D721Med (cell line): Measurements from ENCODE around the gene TXLNA.
A peak's percentile ranks its signal among the peaks of the same experiment; 100 is the strongest.

Experiments
- DNase-seq: peaks from one replicate; pipeline ENCODE4 v3.0.0; 2011; ENCODE audit warnings: low spot score; ENCODE audit not compliant: insufficient read length
- FAIRE-seq: peaks from 2 replicates; lab custom pipeline; 2011; peaks lifted over from hg19 to GRCh38; lab: Jason Lieb, UNC
- TF ChIP-seq, protein P1 (sequence below): IDR thresholded peaks from 2 replicates; pipeline ENCODE4 v1.5.1; 2012; ENCODE audit warnings: mild to moderate bottlenecking, control low read depth; ENCODE audit not compliant: insufficient read depth; ENCODE audit errors: missing control alignments

TXLNA gene

DNA sequence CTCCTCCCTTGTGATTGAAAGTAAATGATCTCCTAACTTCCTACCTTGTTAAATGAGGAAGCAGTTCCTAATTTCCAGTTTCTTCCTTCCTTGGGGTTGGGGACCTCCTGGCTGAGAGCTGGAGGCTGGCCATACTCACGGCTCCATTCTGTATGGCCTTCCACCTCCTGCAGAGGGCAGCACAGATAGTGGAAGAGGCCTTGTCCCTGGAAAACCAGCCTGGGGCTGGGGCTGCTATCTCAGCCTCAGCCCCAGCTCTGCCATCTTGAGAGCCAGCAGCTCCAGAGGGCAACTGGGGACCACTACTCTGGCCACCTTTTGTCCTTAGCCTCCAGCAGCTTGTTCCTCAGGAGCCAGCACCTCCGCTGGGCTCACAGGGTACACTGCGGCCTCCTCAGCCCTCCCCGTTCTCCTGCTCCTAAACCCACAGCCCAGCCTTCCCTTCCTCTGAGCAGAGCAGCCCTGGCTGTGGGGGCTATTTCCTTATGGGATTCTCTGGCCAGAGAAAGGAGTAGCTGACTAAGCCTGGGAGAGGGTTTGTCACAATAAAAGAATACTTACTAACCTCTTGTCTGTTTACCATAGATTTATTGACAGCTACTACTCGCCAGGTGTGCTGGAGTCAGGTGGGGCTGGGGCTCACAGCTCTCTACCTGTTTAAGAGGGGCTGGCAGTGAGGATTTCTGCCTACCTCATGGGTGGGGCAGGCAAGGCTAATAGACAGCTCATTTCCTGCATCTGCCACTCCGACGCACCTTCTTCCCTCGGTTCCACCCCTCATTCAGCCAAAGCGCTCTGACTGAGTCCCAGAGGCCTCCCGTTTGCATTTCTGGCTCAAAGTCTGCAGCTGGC is 36.4 kb downstream of the TXLNA start:
- TF ChIP-seq, protein P1, sequence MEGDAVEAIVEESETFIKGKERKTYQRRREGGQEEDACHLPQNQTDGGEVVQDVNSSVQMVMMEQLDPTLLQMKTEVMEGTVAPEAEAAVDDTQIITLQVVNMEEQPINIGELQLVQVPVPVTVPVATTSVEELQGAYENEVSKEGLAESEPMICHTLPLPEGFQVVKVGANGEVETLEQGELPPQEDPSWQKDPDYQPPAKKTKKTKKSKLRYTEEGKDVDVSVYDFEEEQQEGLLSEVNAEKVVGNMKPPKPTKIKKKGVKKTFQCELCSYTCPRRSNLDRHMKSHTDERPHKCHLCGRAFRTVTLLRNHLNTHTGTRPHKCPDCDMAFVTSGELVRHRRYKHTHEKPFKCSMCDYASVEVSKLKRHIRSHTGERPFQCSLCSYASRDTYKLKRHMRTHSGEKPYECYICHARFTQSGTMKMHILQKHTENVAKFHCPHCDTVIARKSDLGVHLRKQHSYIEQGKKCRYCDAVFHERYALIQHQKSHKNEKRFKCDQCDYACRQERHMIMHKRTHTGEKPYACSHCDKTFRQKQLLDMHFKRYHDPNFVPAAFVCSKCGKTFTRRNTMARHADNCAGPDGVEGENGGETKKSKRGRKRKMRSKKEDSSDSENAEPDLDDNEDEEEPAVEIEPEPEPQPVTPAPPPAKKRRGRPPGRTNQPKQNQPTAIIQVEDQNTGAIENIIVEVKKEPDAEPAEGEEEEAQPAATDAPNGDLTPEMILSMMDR: peak; percentile 74
- FAIRE-seq (no peak), DNase-seq (peak; percentile 50)

DNA sequence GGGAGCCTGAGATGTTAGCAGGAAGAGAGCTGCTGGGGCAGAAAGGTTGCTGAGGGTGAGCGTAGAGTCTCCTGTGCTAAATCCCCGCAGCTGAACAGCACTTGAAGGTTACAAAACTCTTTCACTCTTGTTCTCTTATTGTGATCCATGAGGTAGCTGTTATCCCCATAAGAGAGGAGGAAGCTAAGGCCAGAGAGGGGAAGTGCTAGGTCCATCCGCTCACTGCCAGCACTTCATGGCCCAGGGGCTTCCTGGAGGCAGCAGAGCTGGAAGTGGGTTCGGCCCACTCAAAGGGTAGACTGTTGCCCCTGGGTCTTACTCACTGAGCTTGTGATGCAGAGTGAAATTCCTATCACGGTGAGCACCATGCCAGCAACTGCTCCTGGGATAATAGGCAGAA is 37.1 kb downstream of the TXLNA start:
- TF ChIP-seq, protein P1: no peak
- no peak for FAIRE-seq
- DNase-seq: no peak

DNA sequence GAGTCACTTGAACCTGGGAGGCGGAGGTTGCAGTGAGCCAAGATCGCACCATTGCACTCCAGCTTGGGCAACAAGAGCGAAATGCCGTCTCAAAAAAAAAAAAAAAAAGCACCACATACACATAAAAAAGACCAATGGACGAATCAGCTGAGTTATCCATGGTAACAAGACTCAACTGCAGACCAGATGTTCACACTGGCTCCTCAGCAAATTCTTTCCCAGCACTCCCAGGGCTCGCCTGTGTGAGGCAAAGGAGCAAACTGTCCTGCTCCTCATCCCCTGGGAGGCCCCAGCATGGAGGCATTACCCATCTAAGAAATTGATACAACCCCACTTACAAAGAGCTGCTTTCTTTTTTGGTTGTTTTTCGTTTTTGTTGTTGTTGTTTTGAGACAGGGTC is 39.5 kb downstream of the TXLNA start:
- FAIRE-seq (no peak), DNase-seq (no peak)
- TF ChIP-seq, protein P1: no peak

DNA sequence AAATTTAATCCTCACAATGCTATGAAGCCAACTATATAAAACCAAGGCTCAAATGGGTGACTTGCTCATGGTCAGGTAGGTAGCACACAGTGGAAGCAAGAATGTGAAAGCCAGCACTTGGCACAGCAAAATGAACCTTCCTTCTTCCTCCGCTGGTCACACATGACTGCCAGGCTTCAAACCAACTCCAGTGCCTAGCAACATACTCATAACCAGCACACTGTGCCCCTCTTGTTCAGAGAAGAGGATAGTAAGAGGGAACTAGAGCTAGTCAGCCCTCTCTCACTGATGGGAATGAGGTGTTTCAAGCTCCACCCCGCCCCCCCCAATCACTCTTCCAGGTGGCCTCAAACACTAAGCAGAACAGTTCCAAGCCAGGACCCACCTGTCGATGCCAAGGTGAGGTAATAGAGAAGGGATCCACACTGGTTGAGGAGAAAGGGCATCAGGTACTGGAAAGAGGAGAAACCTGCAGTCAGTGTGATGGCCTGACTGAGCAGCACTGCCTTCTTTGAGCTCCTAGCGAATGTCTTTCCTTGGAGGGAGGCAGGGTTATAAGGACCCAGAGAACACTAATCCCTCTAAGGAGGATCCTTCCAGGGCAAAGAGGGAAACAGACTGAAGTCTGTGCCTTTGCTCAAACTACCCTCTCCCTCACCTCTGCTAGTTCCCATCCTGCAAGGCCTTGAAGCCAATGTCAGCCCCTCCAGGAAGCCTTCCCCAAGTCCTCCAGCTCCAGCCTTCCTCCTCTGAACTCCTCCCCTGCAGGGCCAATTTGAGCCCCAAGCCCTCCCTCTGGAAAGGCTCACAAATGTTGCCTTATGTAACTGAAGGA is 41.5 kb downstream of the TXLNA start:
- FAIRE-seq: no peak
- TF ChIP-seq, protein P1: no peak

DNA sequence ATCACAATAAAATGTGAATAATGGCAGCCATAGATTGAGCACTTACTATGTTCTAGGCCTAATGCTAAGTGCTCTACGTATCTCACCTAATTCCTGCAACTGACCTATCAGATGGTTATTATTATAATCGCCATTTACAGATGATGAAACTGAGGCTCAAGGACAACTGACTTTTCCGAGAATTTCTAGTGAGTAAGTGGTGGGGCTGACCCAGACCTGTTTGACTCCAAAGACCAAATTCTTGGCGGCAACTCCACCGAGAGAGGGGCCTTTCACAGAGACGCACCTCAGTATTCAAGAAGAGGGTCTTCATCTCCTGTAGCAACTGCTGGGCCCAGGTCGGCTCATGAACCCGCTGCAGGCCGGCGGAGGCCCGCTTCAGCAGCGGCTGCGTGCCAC is 42.1 kb downstream of the TXLNA start:
- TF ChIP-seq, protein P1: no peak
- FAIRE-seq (no peak), DNase-seq (no peak)

More for the DNA sequence above, 41.5 kb downstream of the TXLNA start:
- no peak for DNase-seq

DNA sequence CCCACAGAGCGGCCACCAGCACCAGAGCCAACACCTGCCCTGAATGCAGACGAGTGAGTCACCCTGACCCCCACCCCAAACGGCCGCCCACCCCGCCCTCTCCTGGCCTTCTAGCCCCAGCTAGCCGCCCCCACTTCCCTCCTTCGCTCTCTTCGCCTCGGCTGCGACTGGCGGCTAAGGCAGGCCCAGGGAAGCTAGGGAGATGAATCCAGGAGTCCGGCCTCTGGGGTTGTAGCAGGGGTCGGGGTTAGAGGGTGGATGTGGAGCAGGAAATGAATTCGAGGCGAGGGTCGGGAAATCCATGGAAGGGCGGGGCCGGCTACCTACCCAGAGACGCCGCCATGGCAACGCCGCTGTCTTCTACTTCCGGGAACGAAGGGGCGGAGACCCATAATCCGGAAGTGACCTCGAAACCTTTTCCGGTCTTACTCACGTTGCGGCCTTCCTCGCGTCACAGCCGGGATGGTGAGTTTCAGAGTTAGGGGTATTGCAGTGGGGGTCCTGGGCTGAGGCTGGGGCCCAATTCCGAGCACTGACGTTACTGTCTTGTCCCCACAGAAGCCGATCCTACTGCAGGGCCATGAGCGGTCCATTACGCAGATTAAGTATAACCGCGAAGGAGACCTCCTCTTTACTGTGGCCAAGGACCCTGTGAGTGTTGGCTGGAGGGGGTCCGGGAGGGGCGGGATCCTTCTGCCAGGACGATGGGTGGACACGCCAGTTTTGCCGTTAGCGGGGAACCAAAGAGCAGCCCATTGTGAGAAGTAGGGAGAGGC is 42.7 kb downstream of the TXLNA start, which contains the start of the genes EIF3I and TMEM234:
Gene EIF3I, plus strand, starts transcription at position 428 of the 776 bp plus-strand sequence. Its CDS starts 35 bp downstream, at position 463.
Gene TMEM234, minus strand, starts transcription at position 374 of the 776 bp plus-strand sequence. Its CDS starts 31 bp downstream, at position 343.
- peak; percentile 89 for DNase-seq
- FAIRE-seq: no peak
- TF ChIP-seq, protein P1: no peak
